ENCODE data around the gene APOA5. TPM values are rescaled to one million over a fixed set of nuclear protein-coding genes. Genes with fewer than 3 reads are reported as not detected.

APOA5 gene
- polyA plus RNA-seq, 2 of the 4 experiments (the other 2 are of a cell fraction): not detected

GRCh38 chr11:116773203-116774097 is 18.2 kb downstream of the APOA5 start:
- peak; percentile 78 to 82 for ATAC-seq

GRCh38 chr11:116772443-116773202 is 19.1 kb downstream of the APOA5 start, which contains the start of gene BUD13:
BUD13 (minus strand) TSS chr11:116772987; CDS start chr11:116772964, 23 bp downstream.
- ATAC-seq: peak; percentile 91 to 94
- peak within 1 kb of the TSS; percentile 87 for H3K4me2 ChIP-seq
- ChIA-PET CTCF (interaction anchor here (1.0 to 1.5 kb wide), 2 partner anchors 30 to 63 kb away, joined by 3 to 4 read pairs; no protein-coding TSS in a partner anchor), POLR2A (interaction anchor here (1.3 to 1.7 kb wide), 2 partner anchors 15 to 63 kb away, joined by 5 to 6 read pairs; partner anchors contain the start of gene ZPR1)
- peak; percentile 77 to 89 for DNase-seq (ENCODE audit: low read depth in 1 of 2, low spot score in 1 of 2)
- FAIRE-seq: no peak
- H3K9me3 ChIP-seq: no peaks in the 10 kb centered on the region
- H3K27ac ChIP-seq: peak within 1 kb of the TSS; percentile 96 to 100
- whole genome bisulfite sequencing (ENCODE audit: missing lambda C conversion rate): 3% methylated on average over 35 of the region's 73 CpGs
- H3K4me3 ChIP-seq: peak within 1 kb of the TSS; percentile 63
- H3K4me1 ChIP-seq: peaks cover 15% of the 10 kb centered on the region; the same call in 2 of the 3 replicates
- TF ChIP-seq PHF8 (IDR thresholded peaks at IDR 0.05; ENCODE audit: borderline replicate concordance, low read depth): peak; percentile 69; the same call in 1 of the 2 replicates
- peak; percentile 51; the same call in 1 of the 2 replicates for TF ChIP-seq PBX3 (IDR thresholded peaks at IDR 0.05)
- TF ChIP-seq EHMT2 (IDR thresholded peaks at IDR 0.05; ENCODE audit: low read depth): no peak
- no peak for TF ChIP-seq FOXS1 (CRISPR knock-in tag; IDR thresholded peaks at IDR 0.05)
- TF ChIP-seq ESRRA (IDR thresholded peaks at IDR 0.05; ENCODE audit: borderline replicate concordance, low read length): no peak
- no peak for TF ChIP-seq KDM1A (IDR thresholded peaks at IDR 0.05; ENCODE audit: low read depth)
- TF ChIP-seq HOXA7 (CRISPR knock-in tag; IDR thresholded peaks at IDR 0.05): no peak
- TF ChIP-seq EHF (CRISPR knock-in tag; IDR thresholded peaks at IDR 0.05): no peak
- TF ChIP-seq KDM5A (IDR thresholded peaks at IDR 0.05): no peak; the same call in 1 of the 2 replicates
- TF ChIP-seq ELK1 (IDR thresholded peaks at IDR 0.05; ENCODE audit: low read depth, low read length): no peak
- peak in 1 of 2 experiments; percentile 15; a peak in 1 of 5 replicates for TF ChIP-seq EP300 (IDR thresholded peaks at IDR 0.05)
- TF ChIP-seq NPAS2 (CRISPR knock-in tag; IDR thresholded peaks at IDR 0.05; ENCODE audit: borderline replicate concordance): no peak
- TF ChIP-seq RCOR1 (IDR thresholded peaks at IDR 0.05; ENCODE audit: low read depth, low read length): no peak
- TF ChIP-seq TFCP2L1 (CRISPR knock-in tag; IDR thresholded peaks at IDR 0.05): no peak
- TF ChIP-seq JUN (IDR thresholded peaks at IDR 0.05): peak; percentile 74 to 89; a peak in 4 of 5 replicates
- TF ChIP-seq RNF2 (IDR thresholded peaks at IDR 0.05; ENCODE audit: borderline replicate concordance, low read depth): no peak
- peak; percentile 21; the same call in 1 of the 2 replicates for TF ChIP-seq MYC (IDR thresholded peaks at IDR 0.05; ENCODE audit: borderline replicate concordance, low read length)
- TF ChIP-seq RAD21 (conservative IDR thresholded peaks at IDR 0.05 in 1 of 2, IDR thresholded peaks at IDR 0.05 in 1 of 2): no peak
- TF ChIP-seq POLR2AphosphoS2 (conservative IDR thresholded peaks at IDR 0.05; ENCODE audit: low read length): no peak
- no peak for TF ChIP-seq ZFP36 (IDR thresholded peaks at IDR 0.05; ENCODE audit: borderline replicate concordance, partially characterized antibody)
- TF ChIP-seq CHD4 (IDR thresholded peaks at IDR 0.05; ENCODE audit: borderline replicate concordance): no peak
- TF ChIP-seq E2F6 (IDR thresholded peaks at IDR 0.05; ENCODE audit: borderline replicate concordance, low read depth): peak; percentile 33; the same call in 1 of the 2 replicates
- TF ChIP-seq FOSL2 (IDR thresholded peaks at IDR 0.05): no peak
- TF ChIP-seq FOSL2 (CRISPR knock-in tag; IDR thresholded peaks at IDR 0.05): no peak

More at GRCh38 chr11:116773203-116774097, 18.2 kb downstream of the APOA5 start:
- ChIA-PET CTCF (interaction anchor here (1.0 to 1.3 kb wide), 3 partner anchors 16 to 63 kb away, joined by 3 to 4 read pairs (median 3); no protein-coding TSS in a partner anchor), POLR2A (interaction anchor here (0.5 to 1.7 kb wide), 4 partner anchors 10 to 407 kb away, joined by 3 to 6 read pairs (median 5); partner anchors contain the start of gene ZPR1)
- WGBS (ENCODE audit: missing lambda C conversion rate): 11% methylated on average over 16 of the region's 25 CpGs
- H3K27ac ChIP-seq: peak overlapping the region; percentile 96 to 100
- DNase-seq (ENCODE audit: low read depth in 1 of 2, low spot score in 1 of 2) (no peak), FAIRE-seq (no peak)
- peaks cover 15% of the 10 kb centered on the region; the same call in 2 of the 3 replicates for H3K4me1 ChIP-seq
- no peaks in the 10 kb centered on the region for H3K9me3 ChIP-seq
- H3K4me3 ChIP-seq: peak overlapping the region; percentile 63
- TF ChIP-seq JUN (IDR thresholded peaks at IDR 0.05) (peak in 1 of 2 experiments; percentile 62; a peak in 1 of 5 replicates), HOXA7 (CRISPR knock-in tag; IDR thresholded peaks at IDR 0.05) (no peak), BCL3 (IDR thresholded peaks at IDR 0.05) (0 out of 3 replicates have a peak, but pooled peaks have one; percentile 51), MAX (IDR thresholded peaks at IDR 0.05) (0 out of 2 replicates have a peak, but pooled peaks have one; percentile 10)
- peak overlapping the region; percentile 81 for H3K4me2 ChIP-seq
